GM19025 (cell line): ENCODE data around the gene CLCN1.
A peak's percentile ranks its signal among the peaks of the same experiment; 100 is the strongest.

ENCODE experiments used
- ATAC-seq: cut with Tn5 transposase; IDR thresholded peaks from one replicate; pipeline ENCODE4 v1.9.1; 2021; ENCODE audit warnings: mild to moderate bottlenecking, low read depth, moderate library complexity; ENCODE audit not compliant: unreplicated experiment

Gene CLCN1

GRCh38 chr7:143329471-143330170 is 13.7 kb downstream of the CLCN1 start:
- no peak for ATAC-seq

DNA sequence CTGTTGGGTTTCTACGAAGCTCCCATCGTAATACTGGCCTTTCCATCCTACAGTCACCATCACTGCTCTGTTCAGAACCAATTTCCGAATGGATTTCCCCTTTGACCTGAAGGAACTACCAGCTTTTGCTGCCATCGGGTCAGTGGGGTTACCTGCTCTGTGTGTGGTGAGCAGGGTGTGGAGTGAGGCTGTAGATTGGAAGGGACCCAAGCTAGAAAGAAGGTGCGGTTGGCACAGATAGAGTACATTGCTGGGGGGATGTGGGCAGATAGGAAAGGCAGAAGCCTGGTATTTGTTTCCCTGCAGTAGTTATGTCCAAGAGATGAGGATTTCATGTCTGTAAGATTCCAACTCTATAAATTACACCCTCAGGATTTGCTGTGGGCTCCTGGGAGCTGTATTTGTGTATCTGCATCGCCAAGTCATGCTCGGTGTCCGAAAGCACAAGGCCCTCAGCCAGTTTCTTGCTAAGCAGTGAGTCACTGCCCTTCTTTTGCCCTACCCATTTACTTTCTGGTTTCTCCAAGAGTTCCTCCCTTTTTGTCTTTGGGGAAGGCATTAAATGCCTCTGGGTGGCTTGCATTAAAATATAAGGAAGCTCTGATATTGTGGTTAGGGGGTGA is 15.4 kb downstream of the CLCN1 start:
- no peak for ATAC-seq

GRCh38 chr7:143334244-143334643 is 18.3 kb downstream of the CLCN1 start:
- no peak for ATAC-seq

GRCh38 chr7:143337216-143337615 is 21.3 kb downstream of the CLCN1 start:
- ATAC-seq: no peak

DNA sequence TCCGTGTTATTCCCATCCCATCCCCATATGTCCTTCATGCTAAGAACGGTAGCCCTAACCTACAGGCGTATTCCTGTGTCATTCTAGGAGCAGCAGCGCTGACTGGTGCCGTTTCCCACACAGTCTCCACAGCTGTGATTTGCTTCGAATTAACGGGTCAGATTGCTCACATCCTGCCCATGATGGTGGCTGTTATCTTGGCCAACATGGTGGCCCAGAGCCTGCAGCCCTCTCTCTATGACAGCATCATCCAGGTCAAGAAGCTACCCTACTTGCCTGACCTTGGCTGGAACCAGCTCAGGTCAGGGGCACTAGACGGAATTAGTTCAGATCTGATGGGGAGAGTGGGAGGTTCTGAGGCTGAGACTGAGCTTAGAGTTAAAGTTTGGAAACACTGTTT is 25.9 kb downstream of the CLCN1 start:
- ATAC-seq: no peak

GRCh38 chr7:143343596-143343995 is 27.7 kb downstream of the CLCN1 start:
- ATAC-seq: no peak

GRCh38 chr7:143345428-143345900 is 29.6 kb downstream of the CLCN1 start:
- peak; percentile 61 for ATAC-seq

DNA sequence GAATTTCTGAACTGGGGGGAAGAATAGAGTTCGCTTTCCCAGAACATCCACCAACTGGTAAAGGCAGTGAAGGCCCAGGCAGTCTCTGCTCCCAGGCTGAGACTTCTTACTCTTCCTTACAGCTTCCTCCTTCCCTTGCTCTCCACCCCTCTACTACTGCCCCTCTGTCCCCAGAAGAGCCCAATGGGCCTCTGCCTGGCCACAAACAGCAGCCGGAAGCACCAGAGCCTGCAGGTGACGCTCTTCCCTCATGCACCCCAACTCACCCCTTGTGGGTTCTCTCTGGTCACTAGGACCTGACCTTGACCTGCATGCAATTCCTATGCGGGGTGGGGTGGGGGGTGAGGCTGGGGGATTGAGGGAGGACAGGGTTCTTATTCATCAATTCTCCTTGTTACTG is 30.1 kb downstream of the CLCN1 start:
- ATAC-seq: no peak

DNA sequence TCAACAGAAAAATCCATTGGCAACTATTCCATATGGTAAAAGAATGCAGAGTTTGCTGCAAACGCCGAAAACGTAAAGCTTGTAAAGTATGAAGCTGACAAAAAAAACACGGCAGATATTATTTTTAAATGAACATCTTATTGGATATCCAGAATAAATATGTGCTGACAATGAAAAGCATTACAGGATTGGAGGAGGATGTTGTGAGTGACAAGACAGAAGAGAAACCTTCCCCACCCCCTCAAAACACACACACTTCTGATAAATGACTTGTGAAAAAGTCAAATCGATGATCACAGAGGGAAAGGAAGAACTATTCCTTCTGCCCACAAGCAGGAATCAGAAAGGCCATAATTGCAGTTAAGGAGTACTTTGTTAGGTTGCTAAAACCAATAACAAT is 32.0 kb downstream of the CLCN1 start:
- no peak for ATAC-seq

- no peak for ATAC-seq
These were observed 35.1 kb downstream of the CLCN1 start for GRCh38 chr7:143351060-143351459.

DNA sequence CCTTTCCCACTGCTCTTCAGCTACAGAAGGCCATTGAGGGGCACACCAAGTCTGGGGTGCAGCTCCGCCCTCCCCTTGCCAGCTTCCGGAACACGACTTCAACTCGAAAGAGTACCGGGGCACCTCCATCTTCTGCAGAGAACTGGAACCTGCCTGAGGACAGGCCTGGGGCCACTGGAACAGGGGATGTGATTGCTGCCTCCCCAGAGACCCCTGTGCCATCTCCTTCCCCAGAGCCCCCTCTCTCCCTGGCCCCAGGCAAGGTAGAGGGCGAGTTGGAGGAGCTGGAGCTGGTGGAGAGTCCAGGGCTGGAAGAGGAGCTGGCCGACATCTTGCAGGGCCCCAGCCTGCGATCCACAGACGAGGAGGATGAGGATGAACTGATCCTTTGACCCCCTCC is 35.7 kb downstream of the CLCN1 start:
- ATAC-seq: no peak

GRCh38 chr7:143352531-143353002 is 36.7 kb downstream of the CLCN1 start:
- no peak for ATAC-seq

GRCh38 chr7:143354376-143354775 is 38.5 kb downstream of the CLCN1 start:
- no peak for ATAC-seq

DNA sequence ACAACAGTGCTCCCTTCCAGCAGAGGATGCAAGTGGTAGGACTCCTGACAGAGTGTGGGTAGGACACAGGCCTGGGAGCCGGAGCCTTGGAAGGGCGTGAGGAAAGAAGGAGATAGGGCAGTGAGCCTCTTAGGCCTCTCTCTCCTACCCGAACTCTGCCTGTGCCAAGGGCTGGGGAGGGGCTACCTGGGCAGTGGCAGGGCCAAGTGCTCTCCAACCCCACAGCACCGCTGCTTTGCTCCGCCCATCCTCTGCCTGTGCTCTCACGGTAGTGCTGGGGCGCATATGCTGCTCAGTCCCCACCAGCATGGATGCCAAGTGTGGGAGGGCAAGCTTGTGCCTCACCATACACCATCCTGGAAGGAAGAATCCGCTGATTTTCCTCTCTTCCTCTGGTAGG is 39.1 kb downstream of the CLCN1 start:
- ATAC-seq: no peak

GRCh38 chr7:143355450-143356385 is 39.8 kb downstream of the CLCN1 start:
- no peak for ATAC-seq

GRCh38 chr7:143356414-143357050 is 40.6 kb downstream of the CLCN1 start:
- ATAC-seq: no peak

- ATAC-seq: no peak
These were observed 42.7 kb downstream of the CLCN1 start for GRCh38 chr7:143358626-143359025.

GRCh38 chr7:143359771-143360353 is 44.0 kb downstream of the CLCN1 start:
- ATAC-seq: no peak

DNA sequence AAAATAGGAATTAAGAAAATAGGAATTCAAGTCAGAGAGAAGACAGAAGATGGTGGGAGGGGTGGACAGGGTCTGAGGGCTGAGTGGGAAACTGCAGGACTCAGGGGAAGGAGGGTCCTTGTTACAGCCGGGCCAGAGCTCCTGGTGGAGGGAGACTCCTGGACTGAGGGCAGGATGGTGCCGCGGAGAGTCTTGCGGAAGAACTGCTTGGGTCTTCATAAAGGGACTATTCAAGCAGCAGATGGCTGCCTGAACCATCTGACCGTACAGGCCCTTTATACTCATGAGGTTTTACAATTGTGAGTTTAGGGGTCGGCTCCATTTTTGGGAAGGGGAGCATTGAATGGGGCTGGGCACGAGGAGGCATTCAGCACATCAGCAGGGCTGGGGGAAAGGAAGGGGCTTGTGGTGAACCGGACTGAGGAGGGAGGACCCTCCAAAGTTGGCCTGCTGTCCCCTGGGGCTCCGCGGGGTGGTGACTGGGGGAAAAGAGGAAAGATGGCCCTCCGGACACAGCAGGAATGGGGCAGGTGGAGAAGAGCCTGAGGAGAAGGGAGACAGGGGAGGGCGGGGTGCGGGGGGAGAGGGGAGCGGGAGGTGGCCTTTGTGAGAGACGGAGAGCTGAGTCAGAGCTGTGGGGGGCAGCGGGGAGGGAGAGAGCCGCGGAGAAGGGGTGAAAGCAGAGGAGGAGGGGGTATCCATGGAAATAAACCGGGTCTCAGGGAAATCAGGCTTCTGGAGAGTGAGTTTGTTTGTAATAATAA is 45.1 kb downstream of the CLCN1 start:
- no peak for ATAC-seq
